ENCODE measurements around the gene COG3.

Gene COG3

DNA sequence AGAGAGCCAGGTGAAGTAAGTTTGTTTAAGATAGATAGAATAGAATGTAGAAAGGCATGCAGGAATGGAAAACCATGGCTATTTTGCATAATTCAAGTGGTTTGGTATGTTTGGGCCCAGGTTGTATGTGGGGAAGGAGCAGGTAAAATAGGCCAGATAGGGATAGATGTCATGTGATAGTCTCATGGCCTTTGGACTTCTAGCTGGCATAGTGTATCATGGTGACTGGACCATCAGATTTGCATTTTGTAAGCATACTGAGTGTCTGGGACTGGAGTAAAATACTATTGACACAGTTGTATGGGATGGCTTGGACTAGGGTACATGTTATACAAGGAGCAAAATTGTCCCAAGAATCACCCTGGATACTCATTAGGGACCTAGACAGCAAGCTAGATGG, 38.9 kb downstream of the COG3 start:
- no peak overlapping the region for H3K4me3 ChIP-seq (ENCODE audit: insufficient read depth, low read depth, low read length, poor library complexity, severe bottlenecking)
- H3K27me3 ChIP-seq (replicated peaks; ENCODE audit: control insufficient read depth, insufficient read depth, low read length, poor library complexity, severe bottlenecking) = no peaks in the 10 kb centered on the region
- H3K27ac ChIP-seq (ENCODE audit: insufficient read depth, low read length, poor library complexity, severe bottlenecking) = no peak overlapping the region
- H3K9me3 ChIP-seq (ENCODE audit: control insufficient read depth, low read length) = no peaks in the 10 kb centered on the region
- no peaks in the 10 kb centered on the region for H3K4me1 ChIP-seq (ENCODE audit: control insufficient read depth, insufficient read depth, low read length, poor library complexity, severe bottlenecking)
- peaks cover 43% of the 10 kb centered on the region for H3K36me3 ChIP-seq (ENCODE audit: control insufficient read depth, insufficient read depth, low read length)
- no peak for DNase-seq

DNA sequence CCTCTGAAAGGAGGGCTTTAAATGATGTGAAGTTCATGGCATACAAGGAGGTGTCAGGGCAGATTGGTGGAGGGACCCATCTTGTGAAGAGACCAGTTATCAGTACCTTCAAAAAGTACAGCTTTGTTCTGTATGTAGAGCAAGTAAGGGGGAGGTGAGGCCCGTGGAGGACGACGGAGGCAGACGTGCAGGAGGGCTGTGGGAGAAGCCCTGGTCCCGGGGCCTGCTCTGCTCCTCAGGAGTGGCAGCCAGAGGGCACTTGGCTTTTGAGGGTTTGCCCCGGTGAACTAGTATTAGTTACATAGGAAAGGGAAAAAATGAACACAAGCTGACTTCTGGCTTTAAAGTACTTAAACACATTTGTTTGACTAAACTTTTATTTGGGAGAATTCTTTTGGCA, 42.1 kb downstream of the COG3 start:
- H3K36me3 ChIP-seq (ENCODE audit: control insufficient read depth, insufficient read depth, low read length) = peaks cover 57% of the 10 kb centered on the region
- H3K4me1 ChIP-seq (ENCODE audit: control insufficient read depth, insufficient read depth, low read length, poor library complexity, severe bottlenecking) = no peaks in the 10 kb centered on the region
- no peak overlapping the region for H3K27ac ChIP-seq (ENCODE audit: insufficient read depth, low read length, poor library complexity, severe bottlenecking)
- no peak overlapping the region for H3K4me3 ChIP-seq (ENCODE audit: insufficient read depth, low read depth, low read length, poor library complexity, severe bottlenecking)
- no peaks in the 10 kb centered on the region for H3K9me3 ChIP-seq (ENCODE audit: control insufficient read depth, low read length)
- no peak for DNase-seq
- H3K27me3 ChIP-seq (replicated peaks; ENCODE audit: control insufficient read depth, insufficient read depth, low read length, poor library complexity, severe bottlenecking) = no peaks in the 10 kb centered on the region

DNA sequence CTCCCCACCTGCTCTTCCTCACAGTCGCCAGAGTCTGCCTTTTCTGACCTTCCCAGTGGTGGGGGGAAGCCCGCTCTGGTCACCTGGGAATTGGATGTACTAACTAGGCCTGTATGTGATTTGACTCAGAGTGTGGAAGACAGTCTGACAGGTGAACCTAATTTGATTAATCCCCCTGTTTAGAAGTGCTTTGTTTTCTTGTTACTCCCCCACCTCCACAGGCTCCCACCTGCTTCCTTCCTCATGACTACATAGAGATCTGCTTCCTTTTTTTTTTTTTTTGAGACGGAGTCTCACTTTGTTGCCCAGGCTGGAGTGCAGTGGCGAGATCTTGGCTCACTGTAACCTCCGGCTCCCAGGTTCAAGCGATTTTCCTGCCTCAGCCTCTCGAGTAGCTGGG, 44.0 kb downstream of the COG3 start:
- no peaks in the 10 kb centered on the region for H3K4me1 ChIP-seq (ENCODE audit: control insufficient read depth, insufficient read depth, low read length, poor library complexity, severe bottlenecking)
- no peak overlapping the region for H3K27ac ChIP-seq (ENCODE audit: insufficient read depth, low read length, poor library complexity, severe bottlenecking)
- DNase-seq = no peak
- H3K36me3 ChIP-seq (ENCODE audit: control insufficient read depth, insufficient read depth, low read length) = peaks cover 57% of the 10 kb centered on the region
- no peaks in the 10 kb centered on the region for H3K27me3 ChIP-seq (replicated peaks; ENCODE audit: control insufficient read depth, insufficient read depth, low read length, poor library complexity, severe bottlenecking)
- no peaks in the 10 kb centered on the region for H3K9me3 ChIP-seq (ENCODE audit: control insufficient read depth, low read length)
- no peak overlapping the region for H3K4me3 ChIP-seq (ENCODE audit: insufficient read depth, low read depth, low read length, poor library complexity, severe bottlenecking)

DNA sequence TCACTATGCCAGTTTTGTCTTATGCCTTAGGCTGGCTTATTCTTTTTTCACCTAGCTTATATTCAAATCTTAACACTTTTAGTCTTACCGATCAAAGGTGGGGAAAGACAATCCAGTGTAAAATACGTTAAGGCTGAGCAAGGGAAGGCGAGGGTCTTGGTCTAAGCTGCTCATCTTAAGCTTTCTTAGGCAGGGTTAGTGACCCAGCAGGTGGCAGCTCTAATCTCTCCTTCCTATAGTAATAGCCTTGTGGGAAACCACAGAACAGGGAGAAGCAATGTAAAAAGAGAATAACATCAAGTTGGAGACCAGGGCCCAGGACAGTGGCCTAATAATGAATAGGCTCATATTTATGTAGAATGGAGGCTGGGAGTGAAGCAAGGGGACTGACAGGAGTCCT, 45.9 kb downstream of the COG3 start:
- no peaks in the 10 kb centered on the region for H3K27me3 ChIP-seq (replicated peaks; ENCODE audit: control insufficient read depth, insufficient read depth, low read length, poor library complexity, severe bottlenecking)
- no peaks in the 10 kb centered on the region for H3K9me3 ChIP-seq (ENCODE audit: control insufficient read depth, low read length)
- no peak overlapping the region for H3K4me3 ChIP-seq (ENCODE audit: insufficient read depth, low read depth, low read length, poor library complexity, severe bottlenecking)
- H3K36me3 ChIP-seq (ENCODE audit: control insufficient read depth, insufficient read depth, low read length) = peaks cover 44% of the 10 kb centered on the region
- no peak for DNase-seq
- H3K27ac ChIP-seq (ENCODE audit: insufficient read depth, low read length, poor library complexity, severe bottlenecking) = no peak overlapping the region
- H3K4me1 ChIP-seq (ENCODE audit: control insufficient read depth, insufficient read depth, low read length, poor library complexity, severe bottlenecking) = no peaks in the 10 kb centered on the region

DNA sequence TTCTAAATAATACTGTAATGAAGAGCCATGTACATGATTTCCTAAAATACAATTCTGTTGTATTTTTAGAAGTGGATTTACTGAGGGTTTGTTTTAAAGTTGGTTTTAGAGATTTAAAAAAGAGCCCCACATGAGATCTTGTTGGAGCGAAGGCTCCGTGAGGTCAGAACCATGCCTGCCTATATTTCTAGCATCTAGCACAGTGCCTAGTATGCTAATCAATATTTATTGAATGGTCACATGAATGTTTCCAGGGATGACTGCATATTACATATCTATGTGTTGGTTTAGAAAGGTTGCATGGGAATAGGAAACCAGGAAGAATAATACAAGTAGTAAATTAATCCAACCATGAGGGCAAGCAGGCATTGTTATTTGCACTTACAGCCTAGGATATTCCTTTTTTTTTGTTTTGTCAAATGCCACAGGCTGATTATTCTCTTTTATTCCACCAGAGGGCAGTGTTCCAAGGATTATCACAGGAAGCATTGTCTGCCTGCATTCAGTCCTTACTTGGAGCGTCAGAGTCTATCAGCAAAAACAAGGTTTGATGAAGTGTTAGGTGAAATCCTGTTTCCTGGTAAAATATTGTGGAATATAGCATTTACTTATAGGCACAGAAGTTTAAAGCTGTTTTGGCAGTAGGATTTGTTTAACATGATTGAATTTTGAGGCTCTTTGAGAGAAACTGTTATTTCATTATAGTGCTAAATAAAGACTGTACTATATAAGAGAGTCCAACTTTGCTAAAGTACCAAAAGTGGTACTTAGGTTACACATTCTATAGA, 46.8 kb downstream of the COG3 start:
- Histone ChIP-seq H3K27me3 (replicated peaks; ENCODE audit: control insufficient read depth, insufficient read depth, low read length, poor library complexity, severe bottlenecking) (no peaks in the 10 kb centered on the region), H3K9me3 (ENCODE audit: control insufficient read depth, low read length) (no peaks in the 10 kb centered on the region), H3K36me3 (ENCODE audit: control insufficient read depth, insufficient read depth, low read length) (peaks cover 45% of the 10 kb centered on the region), H3K4me1 (ENCODE audit: control insufficient read depth, insufficient read depth, low read length, poor library complexity, severe bottlenecking) (no peaks in the 10 kb centered on the region), H3K4me3 (ENCODE audit: insufficient read depth, low read depth, low read length, poor library complexity, severe bottlenecking) (no peak overlapping the region), H3K27ac (ENCODE audit: insufficient read depth, low read length, poor library complexity, severe bottlenecking) (no peak overlapping the region)
- DNase-seq = peak in 2 of 3 donors; percentile 2 to 8

DNA sequence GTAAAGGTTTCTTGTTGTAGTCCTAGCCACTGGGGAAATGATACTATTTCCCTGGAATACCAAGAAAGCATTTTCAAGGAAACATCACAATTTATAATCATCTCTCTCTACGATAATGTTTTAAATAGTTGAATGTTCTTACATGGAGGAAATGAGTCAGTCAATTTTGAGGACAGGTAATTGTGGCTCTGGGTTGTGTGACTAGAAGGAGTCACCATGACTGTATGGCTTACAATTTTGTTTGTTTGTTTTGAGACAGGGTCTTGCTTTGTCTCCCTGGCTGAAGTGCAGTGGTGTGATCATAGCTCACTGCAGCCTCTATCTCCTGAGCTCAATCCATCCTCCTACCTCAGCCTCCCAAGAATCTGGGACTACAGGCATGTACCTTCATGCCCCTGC, 47.4 kb downstream of the COG3 start:
- no peaks in the 10 kb centered on the region for H3K4me1 ChIP-seq (ENCODE audit: control insufficient read depth, insufficient read depth, low read length, poor library complexity, severe bottlenecking)
- H3K4me3 ChIP-seq (ENCODE audit: insufficient read depth, low read depth, low read length, poor library complexity, severe bottlenecking) = no peak overlapping the region
- no peaks in the 10 kb centered on the region for H3K9me3 ChIP-seq (ENCODE audit: control insufficient read depth, low read length)
- H3K27ac ChIP-seq (ENCODE audit: insufficient read depth, low read length, poor library complexity, severe bottlenecking) = no peak overlapping the region
- H3K27me3 ChIP-seq (replicated peaks; ENCODE audit: control insufficient read depth, insufficient read depth, low read length, poor library complexity, severe bottlenecking) = no peaks in the 10 kb centered on the region
- no peak for DNase-seq
- H3K36me3 ChIP-seq (ENCODE audit: control insufficient read depth, insufficient read depth, low read length) = peaks cover 43% of the 10 kb centered on the region

DNA sequence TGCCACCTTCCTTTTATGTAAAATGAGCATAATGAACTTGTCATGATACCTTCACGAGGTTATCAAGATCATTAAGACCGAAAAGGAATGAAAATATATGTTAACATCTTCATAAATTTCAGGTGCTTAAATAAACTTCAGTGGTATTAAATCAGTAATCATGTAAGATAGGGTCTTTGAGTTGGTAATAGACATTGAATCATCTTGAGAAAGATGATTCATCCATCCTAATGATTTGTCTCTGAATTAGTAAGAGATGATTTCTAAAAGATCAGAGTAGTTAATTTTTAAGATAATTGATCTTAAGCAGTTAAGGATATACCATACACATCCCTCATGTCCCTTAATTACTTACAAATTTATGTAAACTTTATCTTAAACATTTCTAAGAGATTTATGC, 52.0 kb downstream of the COG3 start:
- Histone ChIP-seq H3K27ac (ENCODE audit: insufficient read depth, low read length, poor library complexity, severe bottlenecking) (no peak overlapping the region), H3K4me3 (ENCODE audit: insufficient read depth, low read depth, low read length, poor library complexity, severe bottlenecking) (no peak overlapping the region), H3K9me3 (ENCODE audit: control insufficient read depth, low read length) (no peaks in the 10 kb centered on the region), H3K27me3 (replicated peaks; ENCODE audit: control insufficient read depth, insufficient read depth, low read length, poor library complexity, severe bottlenecking) (no peaks in the 10 kb centered on the region), H3K4me1 (ENCODE audit: control insufficient read depth, insufficient read depth, low read length, poor library complexity, severe bottlenecking) (no peaks in the 10 kb centered on the region), H3K36me3 (ENCODE audit: control insufficient read depth, insufficient read depth, low read length) (peaks cover 52% of the 10 kb centered on the region)
- DNase-seq = no peak

DNA sequence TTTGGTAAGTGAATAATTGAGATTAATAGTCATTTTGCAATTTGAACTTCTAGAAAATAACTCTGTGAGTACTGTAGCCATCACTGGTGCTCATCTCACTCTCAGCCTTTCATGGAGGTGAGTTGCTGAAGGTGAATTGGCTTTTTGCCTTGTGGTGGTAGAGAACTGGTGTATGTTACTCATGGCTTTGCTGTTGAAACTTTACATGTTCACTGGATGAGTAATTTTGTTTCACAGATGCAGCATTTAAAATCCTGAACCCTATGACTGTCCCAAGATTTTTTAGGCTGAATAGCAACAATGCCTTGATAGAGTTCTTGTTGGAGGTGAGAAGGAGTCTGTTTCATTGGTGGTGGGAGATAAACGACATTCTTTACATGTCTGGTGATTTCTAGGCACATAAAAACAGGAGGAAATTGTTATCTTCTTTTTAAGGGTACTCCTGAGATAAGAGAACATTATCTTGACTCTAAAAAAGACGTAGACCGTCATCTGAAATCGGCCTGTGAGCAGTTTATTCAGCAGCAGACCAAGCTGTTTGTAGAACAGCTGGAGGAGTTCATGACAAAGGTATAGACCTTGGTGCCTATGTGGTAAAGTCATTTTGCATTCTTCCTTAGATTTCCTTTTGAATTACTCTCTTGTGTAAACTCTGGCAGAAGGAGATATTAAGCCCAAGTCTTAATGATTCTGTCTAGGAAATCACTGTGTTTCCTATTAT, 53.9 kb downstream of the COG3 start:
- H3K27ac ChIP-seq (ENCODE audit: insufficient read depth, low read length, poor library complexity, severe bottlenecking) = no peak overlapping the region
- H3K36me3 ChIP-seq (ENCODE audit: control insufficient read depth, insufficient read depth, low read length) = peaks cover 57% of the 10 kb centered on the region
- DNase-seq = no peak

DNA sequence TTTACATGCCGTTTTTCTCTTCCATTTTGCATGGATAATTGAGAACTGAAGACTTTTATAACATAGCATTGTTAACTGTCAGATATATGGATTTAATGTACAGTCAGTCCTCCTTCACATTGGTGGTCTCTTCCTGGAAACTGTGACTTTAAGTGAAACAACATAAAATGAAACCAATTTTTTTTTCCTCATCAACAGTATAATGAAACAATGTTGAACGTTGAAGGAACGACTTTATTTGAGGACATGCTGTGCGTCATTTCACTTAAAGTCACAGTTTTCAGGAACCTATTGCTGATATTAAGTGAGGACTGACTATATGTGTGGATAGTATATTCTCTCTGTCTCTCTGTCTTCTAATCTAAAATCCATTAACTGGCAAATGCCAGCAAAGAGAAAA, 54.8 kb downstream of the COG3 start:
- no peak for DNase-seq
- Histone ChIP-seq H3K4me1 (ENCODE audit: control insufficient read depth, insufficient read depth, low read length, poor library complexity, severe bottlenecking) (no peaks in the 10 kb centered on the region), H3K36me3 (ENCODE audit: control insufficient read depth, insufficient read depth, low read length) (peaks cover 61% of the 10 kb centered on the region), H3K27me3 (replicated peaks; ENCODE audit: control insufficient read depth, insufficient read depth, low read length, poor library complexity, severe bottlenecking) (no peaks in the 10 kb centered on the region), H3K9me3 (ENCODE audit: control insufficient read depth, low read length) (no peaks in the 10 kb centered on the region), H3K4me3 (ENCODE audit: insufficient read depth, low read depth, low read length, poor library complexity, severe bottlenecking) (no peak overlapping the region), H3K27ac (ENCODE audit: insufficient read depth, low read length, poor library complexity, severe bottlenecking) (no peak overlapping the region)

More for the DNA sequence above, 53.9 kb downstream of the COG3 start:
- H3K9me3 ChIP-seq (ENCODE audit: control insufficient read depth, low read length) = no peaks in the 10 kb centered on the region
- no peak overlapping the region for H3K4me3 ChIP-seq (ENCODE audit: insufficient read depth, low read depth, low read length, poor library complexity, severe bottlenecking)
- H3K27me3 ChIP-seq (replicated peaks; ENCODE audit: control insufficient read depth, insufficient read depth, low read length, poor library complexity, severe bottlenecking) = no peaks in the 10 kb centered on the region
- H3K4me1 ChIP-seq (ENCODE audit: control insufficient read depth, insufficient read depth, low read length, poor library complexity, severe bottlenecking) = no peaks in the 10 kb centered on the region

DNA sequence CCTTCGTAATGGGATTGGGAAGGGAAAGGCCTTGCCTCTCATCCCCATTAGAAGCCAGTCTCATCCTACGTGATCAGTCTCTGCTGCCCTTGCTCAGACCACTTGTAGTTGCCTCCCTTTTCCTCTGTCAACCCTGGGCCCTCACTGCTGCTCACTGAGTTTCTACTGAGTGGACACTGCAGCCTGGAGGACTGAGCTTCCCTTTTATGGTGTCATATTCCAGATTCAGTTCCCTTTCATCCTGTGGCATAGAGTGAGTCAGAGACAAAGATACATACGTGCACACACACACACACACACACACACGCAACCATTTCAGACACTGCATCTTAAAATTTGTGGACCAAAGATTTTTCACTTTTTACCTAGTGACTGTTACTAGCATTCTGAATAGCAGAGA, 56.6 kb downstream of the COG3 start:
- H3K4me1 ChIP-seq (ENCODE audit: control insufficient read depth, insufficient read depth, low read length, poor library complexity, severe bottlenecking) = no peaks in the 10 kb centered on the region
- H3K4me3 ChIP-seq (ENCODE audit: insufficient read depth, low read depth, low read length, poor library complexity, severe bottlenecking) = no peak overlapping the region
- H3K9me3 ChIP-seq (ENCODE audit: control insufficient read depth, low read length) = no peaks in the 10 kb centered on the region
- DNase-seq = no peak
- H3K36me3 ChIP-seq (ENCODE audit: control insufficient read depth, insufficient read depth, low read length) = peaks cover 61% of the 10 kb centered on the region
- H3K27me3 ChIP-seq (replicated peaks; ENCODE audit: control insufficient read depth, insufficient read depth, low read length, poor library complexity, severe bottlenecking) = no peaks in the 10 kb centered on the region
- H3K27ac ChIP-seq (ENCODE audit: insufficient read depth, low read length, poor library complexity, severe bottlenecking) = no peak overlapping the region
